Endothelial cell of umbilical vein (primary cell): ENCODE measurements around the gene RGS12. TPM values are rescaled to one million over a fixed set of nuclear protein-coding genes. Genes with fewer than 3 reads are reported as not detected.

Experiments used
- BruUV-seq: library from RNA; stranded (reverse); fragments of 400-500 nt; replicated peaks from 2 replicates; lab custom pipeline; 2021; lab: Mats Ljungman, UMichigan
- CTCF ChIA-PET: fragments of 300-600, 350-600 bp; sonication (Branson Sonifier 250); formaldehyde crosslinking; loops from one replicate; lab custom pipeline; 2021; ENCODE audit warnings: antibody characterized with exemption, inconsistent platforms; lab: Charles Lee
- POLR2A ChIA-PET: fragments of 300-600, 350-600 bp; sonication (Branson Sonifier 250); formaldehyde crosslinking; loops from one replicate; lab custom pipeline; 2021; ENCODE audit warnings: antibody characterized with exemption, inconsistent platforms; lab: Charles Lee
- DNase-seq: peaks from one replicate; pipeline ENCODE4 v3.0.0-alpha.2; 2011; ENCODE audit warnings: low read depth, low spot score
- FAIRE-seq: peaks from 2 replicates; lab custom pipeline; 2011; peaks lifted over from hg19 to GRCh38; lab: Jason Lieb, UNC
- H2AFZ ChIP-seq: 2 replicates; pipeline ENCODE4 v1.6.0; 2012; ENCODE audit warnings: low read depth, low read length, control low read depth, inconsistent platforms
- H3K27ac ChIP-seq: 2 replicates; pipeline ENCODE4 v1.5.1; 2011; ENCODE audit warnings: low read depth, mild to moderate bottlenecking, control low read depth, low read length, moderate library complexity; ENCODE audit not compliant: insufficient read depth
- H3K27me3 ChIP-seq, 2 experiments: 2 replicates each; pipeline versions ENCODE4 v1.6.0 to v1.6.1; 2011; ENCODE audit warnings: low read length in 2 of 2, mixed read lengths in 1 of 2; ENCODE audit not compliant: control insufficient read depth in 2 of 2, insufficient read depth in 2 of 2
- H3K36me3 ChIP-seq, 2 experiments: 2 replicates in 1 of 2; 3 replicates in 1 of 2; pipeline ENCODE4 v1.5.1; 2011; ENCODE audit warnings: low read length in 2 of 2, mild to moderate bottlenecking in 1 of 2, moderate library complexity in 1 of 2; ENCODE audit not compliant: control insufficient read depth in 2 of 2, insufficient read depth in 2 of 2; ENCODE audit errors: extremely low read depth in 1 of 2
- H3K4me1 ChIP-seq: 3 replicates; pipeline ENCODE4 v1.5.1; 2011; ENCODE audit warnings: mild to moderate bottlenecking, low read length; ENCODE audit not compliant: control insufficient read depth, insufficient read depth; ENCODE audit errors: extremely low read depth
- H3K4me2 ChIP-seq: 2 replicates; pipeline ENCODE4 v1.6.1; 2011; ENCODE audit warnings: low read length, control low read depth, mixed read lengths; ENCODE audit not compliant: insufficient read depth
- H3K4me3 ChIP-seq, 3 experiments: fragments of 200-600 bp in 1 of 3; sonication (generic), shearing (Covaris generic) in 1 of 3; replicated peaks in 1 of 3; 2 replicates each; pipeline ENCODE4 v1.5.1; 2011 to 2016; ENCODE audit warnings: control low read depth in 3 of 3, low read length in 3 of 3, mild to moderate bottlenecking in 2 of 3, inconsistent platforms in 1 of 3, low read depth in 1 of 3, moderate library complexity in 1 of 3; ENCODE audit not compliant: insufficient read depth in 1 of 3
- H3K79me2 ChIP-seq: 2 replicates; pipeline ENCODE4 v1.6.0; 2012; ENCODE audit warnings: low read length, inconsistent platforms; ENCODE audit not compliant: control insufficient read depth, insufficient read depth
- H3K9ac ChIP-seq: replicated peaks from 2 replicates; pipeline ENCODE3; 2011; ENCODE audit warnings: low read length, control low read depth; ENCODE audit not compliant: insufficient read depth; ENCODE audit errors: extremely low read depth
- H3K9me1 ChIP-seq: replicated peaks from 3 replicates; pipeline ENCODE4 v1.6.0; 2011; ENCODE audit warnings: mild to moderate bottlenecking, low read length; ENCODE audit not compliant: control insufficient read depth, insufficient read depth; ENCODE audit errors: extremely low read depth
- H3K9me3 ChIP-seq: replicated peaks from 2 replicates; pipeline ENCODE4 v1.5.1; 2012; ENCODE audit warnings: low read length, inconsistent platforms; ENCODE audit not compliant: control insufficient read depth, insufficient read depth
- H4K20me1 ChIP-seq: replicated peaks from 2 replicates; pipeline ENCODE3; 2011; ENCODE audit warnings: mild to moderate bottlenecking, low read length; ENCODE audit not compliant: control insufficient read depth, insufficient read depth; ENCODE audit errors: extremely low read depth
- EZH2 ChIP-seq: IDR thresholded peaks from 2 replicates; pipeline ENCODE4 v1.6.1; 2012; ENCODE audit warnings: borderline replicate concordance, low read depth, mild to moderate bottlenecking, moderate library complexity, low read length, inconsistent platforms; ENCODE audit not compliant: severe bottlenecking
- FOS ChIP-seq: IDR thresholded peaks from 2 replicates; pipeline ENCODE4 v1.6.1; 2011; ENCODE audit warnings: mild to moderate bottlenecking, low read length, moderate library complexity, borderline replicate concordance; ENCODE audit not compliant: insufficient read depth
- GATA2 ChIP-seq: IDR thresholded peaks from 2 replicates; pipeline ENCODE4 v1.7.0; 2011; ENCODE audit warnings: low read depth, mild to moderate bottlenecking, moderate library complexity, mixed read lengths, low read length; ENCODE audit not compliant: insufficient read length, insufficient read depth
- JUN ChIP-seq: IDR thresholded peaks from 2 replicates; pipeline ENCODE4 v1.6.1; 2011; ENCODE audit warnings: borderline replicate concordance, low read depth; ENCODE audit not compliant: insufficient read length, insufficient read depth
- MYC ChIP-seq: IDR thresholded peaks from one replicate; pipeline ENCODE4 v1.6.1; 2011; ENCODE audit warnings: mild to moderate bottlenecking, low read depth, low read length
- POLR2A ChIP-seq: IDR thresholded peaks from 2 replicates; pipeline ENCODE4 v1.6.1; 2012; ENCODE audit warnings: low read depth, mild to moderate bottlenecking, control low read depth, low read length
- POLR2AphosphoS5 ChIP-seq: IDR thresholded peaks from 2 replicates; pipeline ENCODE4 v1.6.1; 2012; ENCODE audit warnings: low read depth, mild to moderate bottlenecking, control low read depth, low read length, moderate library complexity; ENCODE audit not compliant: insufficient read depth
- dilution Hi-C: fragments of 300-500 bp; cut with MboI; formaldehyde crosslinking; loops from one replicate; pipeline ENCODE4 v1.15.0; 2019; ENCODE audit warnings: low sequenced_read_pairs; ENCODE audit not compliant: extremely low pct_ligation_motif_present
- intact Hi-C: fragments of 100-400 bp; cut with micrococcal nuclease; formaldehyde crosslinking; loops from one replicate; pipeline ENCODE4 v1.10.0; 2022
- polyA plus RNA-seq, 4 experiments: library from polyadenylated mRNA; depleted of rRNA in 3 of 4; stranded (reverse) in 3 of 4; unstranded in 1 of 4; fragments of >200 nt; gene quantifications; 2 replicates each; pipeline versions ENCODE4 v1.2.1 to v1.2.3, GENCODE V29; 2011 to 2012; ENCODE audit warnings: missing spikeins in 1 of 4
- total RNA-seq: library from RNA; stranded (reverse); gene quantifications from 2 replicates; pipeline ENCODE4 v1.2.3, GENCODE V29; 2021
- TF ChIP-seq, protein P1 (sequence below): IDR thresholded peaks from 2 replicates; pipeline ENCODE4 v1.6.1; 2011; ENCODE audit not compliant: insufficient read depth, insufficient read length
- TF ChIP-seq, protein P2 (sequence below), 2 donors: IDR thresholded peaks; 1 replicate in 1 of 2; 2 replicates in 1 of 2; pipeline ENCODE4 v1.5.1; 2011; ENCODE audit warnings: low read length in 2 of 2, mild to moderate bottlenecking in 2 of 2, moderate library complexity in 2 of 2, control low read depth in 1 of 2, inconsistent platforms in 1 of 2, low read depth in 1 of 2; ENCODE audit not compliant: insufficient read depth in 1 of 2; ENCODE audit errors: extremely low read depth in 1 of 2

Gene RGS12
- total and polyA plus RNA-seq, 2 donors (not counting 3 experiments of a cell fraction or from before 2014, with no cell fraction given), result 65.2 to 75.4 TPM

DNA sequence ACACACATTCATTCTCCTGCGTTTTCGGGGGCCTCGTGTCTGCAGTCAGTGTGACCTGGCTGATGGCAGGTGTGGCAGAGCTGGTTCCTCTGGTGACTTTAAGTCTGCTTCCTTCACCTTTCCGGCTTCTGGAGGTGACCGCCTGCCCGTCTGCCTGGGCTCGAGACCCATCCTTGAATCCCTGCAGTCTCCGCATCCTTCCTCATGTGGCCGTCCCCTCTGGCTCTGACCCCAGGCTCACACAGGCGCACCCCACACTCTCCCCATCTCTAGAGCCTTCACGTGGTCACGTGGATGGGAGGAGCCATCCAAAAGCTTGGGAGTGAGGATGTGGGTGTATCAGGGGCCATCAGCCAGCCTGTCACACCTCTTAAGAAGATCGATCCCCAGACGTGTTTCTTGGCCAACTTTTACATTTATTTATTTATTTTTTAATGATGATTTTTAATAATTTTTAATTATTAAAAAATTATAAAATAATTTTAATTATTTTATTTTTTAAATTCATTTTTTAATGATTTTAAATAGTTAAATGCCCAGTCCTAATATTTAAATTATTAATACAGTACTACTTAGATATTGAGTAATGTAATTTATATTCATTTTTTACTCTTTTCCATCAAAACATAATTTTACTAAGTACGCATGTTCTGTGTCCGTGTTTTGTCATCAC, 20.9 kb downstream of the RGS12 start:
- Histone ChIP-seq H3K36me3 (peaks cover 3 to 19% of the 10 kb centered on the region in 2 experiments), H3K4me1 (no peaks in the 10 kb centered on the region), H4K20me1 (no peaks in the 10 kb centered on the region), H3K4me2 (no peak overlapping the region), H3K9ac (no peak overlapping the region), H2AFZ (no peak overlapping the region), H3K27me3 (no peaks in the 10 kb centered on the region), H3K9me3 (no peaks in the 10 kb centered on the region), H3K79me2 (peaks cover 51% of the 10 kb centered on the region), H3K27ac (no peak overlapping the region), H3K9me1 (no peaks in the 10 kb centered on the region), H3K4me3 (no peak overlapping the region)
- no peak for DNase-seq
- intact Hi-C loops, result no loop called here
- ChIA-PET POLR2A (no interaction called here), CTCF (interaction anchor here (1.5 kb wide), 1 partner anchor 10 kb away, joined by 4 read pairs; no protein-coding TSS in a partner anchor)
- TF ChIP-seq, protein P1, sequence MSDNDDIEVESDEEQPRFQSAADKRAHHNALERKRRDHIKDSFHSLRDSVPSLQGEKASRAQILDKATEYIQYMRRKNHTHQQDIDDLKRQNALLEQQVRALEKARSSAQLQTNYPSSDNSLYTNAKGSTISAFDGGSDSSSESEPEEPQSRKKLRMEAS, result no peak
- TF ChIP-seq MYC, result no peak
- no peak for TF ChIP-seq FOS
- TF ChIP-seq, protein P2, sequence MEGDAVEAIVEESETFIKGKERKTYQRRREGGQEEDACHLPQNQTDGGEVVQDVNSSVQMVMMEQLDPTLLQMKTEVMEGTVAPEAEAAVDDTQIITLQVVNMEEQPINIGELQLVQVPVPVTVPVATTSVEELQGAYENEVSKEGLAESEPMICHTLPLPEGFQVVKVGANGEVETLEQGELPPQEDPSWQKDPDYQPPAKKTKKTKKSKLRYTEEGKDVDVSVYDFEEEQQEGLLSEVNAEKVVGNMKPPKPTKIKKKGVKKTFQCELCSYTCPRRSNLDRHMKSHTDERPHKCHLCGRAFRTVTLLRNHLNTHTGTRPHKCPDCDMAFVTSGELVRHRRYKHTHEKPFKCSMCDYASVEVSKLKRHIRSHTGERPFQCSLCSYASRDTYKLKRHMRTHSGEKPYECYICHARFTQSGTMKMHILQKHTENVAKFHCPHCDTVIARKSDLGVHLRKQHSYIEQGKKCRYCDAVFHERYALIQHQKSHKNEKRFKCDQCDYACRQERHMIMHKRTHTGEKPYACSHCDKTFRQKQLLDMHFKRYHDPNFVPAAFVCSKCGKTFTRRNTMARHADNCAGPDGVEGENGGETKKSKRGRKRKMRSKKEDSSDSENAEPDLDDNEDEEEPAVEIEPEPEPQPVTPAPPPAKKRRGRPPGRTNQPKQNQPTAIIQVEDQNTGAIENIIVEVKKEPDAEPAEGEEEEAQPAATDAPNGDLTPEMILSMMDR (IDR thresholded peaks at IDR 0.05; ENCODE audit: extremely low read depth in 1 of 2, insufficient read depth in 1 of 2, low read depth in 1 of 2, low read length in 2 of 2), result no peak
- no peak for TF ChIP-seq POLR2A
- no peak for TF ChIP-seq POLR2AphosphoS5
- TF ChIP-seq JUN, result no peak
- TF ChIP-seq EZH2, result no peak
- TF ChIP-seq GATA2, result no peak
- dilution Hi-C loops, result no loop called here
- no peak for FAIRE-seq
- BruUV-seq, result no TSS peak
